Smooth muscle cell (in vitro differentiated cells): Measurements from ENCODE around the gene DCC. TPM values are rescaled to one million over a fixed set of nuclear protein-coding genes. Genes with fewer than 3 reads are reported as not detected.

Source experiments
- DNase-seq: peaks from one replicate; lab custom pipeline; 2025; ENCODE audit not compliant: unreplicated experiment; lab: John Stamatoyannopoulos, UW
- H2AFZ ChIP-seq: fragments of 200-600 bp; sonication (generic); 2 replicates; pipeline ENCODE4 v1.6.0; 2016; ENCODE audit warnings: antibody characterized with exemption, low read depth, mild to moderate bottlenecking
- H3F3A ChIP-seq: fragments of 200-600 bp; sonication (generic); 2 replicates; pipeline ENCODE4 v1.6.0; 2017; ENCODE audit warnings: antibody characterized with exemption, low read depth
- H3K27ac ChIP-seq: fragments of 200-600 bp; sonication (generic); 2 replicates; pipeline ENCODE4 v1.5.1; 2016; ENCODE audit warnings: low read depth, mild to moderate bottlenecking
- H3K27me3 ChIP-seq: fragments of 200-600 bp; sonication (generic); 2 replicates; pipeline ENCODE4 v1.6.1; 2016; ENCODE audit warnings: low read depth, mild to moderate bottlenecking
- H3K36me3 ChIP-seq: fragments of 200-600 bp; sonication (generic); 2 replicates; pipeline ENCODE4 v1.5.1; 2016; ENCODE audit warnings: low read depth
- H3K4me1 ChIP-seq: fragments of 200-600 bp; sonication (generic); 2 replicates; pipeline ENCODE4 v1.5.1; 2016; ENCODE audit warnings: low read depth
- H3K4me2 ChIP-seq: fragments of 200-600 bp; sonication (generic); 2 replicates; pipeline ENCODE4 v1.6.0; 2016; ENCODE audit warnings: mild to moderate bottlenecking
- H3K4me3 ChIP-seq: fragments of 200-600 bp; sonication (generic); 2 replicates; pipeline ENCODE4 v1.5.1; 2016; ENCODE audit warnings: mild to moderate bottlenecking
- H3K79me2 ChIP-seq: fragments of 200-600 bp; sonication (generic); 2 replicates; pipeline ENCODE4 v1.6.0; 2016; ENCODE audit warnings: low read depth, mild to moderate bottlenecking
- H3K9ac ChIP-seq: fragments of 200-600 bp; sonication (generic); 2 replicates; pipeline ENCODE4 v1.6.0; 2016; ENCODE audit warnings: low read depth
- H3K9me3 ChIP-seq: fragments of 200-600 bp; sonication (generic); replicated peaks from 2 replicates; pipeline ENCODE4 v1.5.1; 2016; ENCODE audit warnings: low read depth
- H4K20me1 ChIP-seq: fragments of 200-600 bp; sonication (generic); 2 replicates; pipeline ENCODE4 v1.6.0; 2016; ENCODE audit warnings: low read depth
- WGBS: methylation state at CpG from one replicate; pipeline ENCODE4 v1.1.7; 2016; ENCODE audit warnings: low lambda C conversion rate; 5-methylcytosine and 5-hydroxymethylcytosine counted together
- polyA plus RNA-seq: library from polyadenylated mRNA; unstranded; fragments of >200 nt; fragmentation: Nextera tagmentation; extraction: Ambion mirVana; gene quantifications from 2 replicates; pipeline ENCODE4 v1.2.1, GENCODE V29; 2016
- total RNA-seq: library from RNA; depleted of rRNA; stranded (reverse); fragments of >200 nt; gene quantifications from 2 replicates; pipeline ENCODE4 v1.2.3, GENCODE V29; 2014
- TF ChIP-seq, protein P1 (sequence below): fragments of 200-600 bp; sonication (generic); IDR thresholded peaks from 2 replicates; pipeline ENCODE4 v1.5.1; 2017; ENCODE audit warnings: borderline replicate concordance, mild to moderate bottlenecking, antibody characterized with exemption; ENCODE audit not compliant: insufficient read depth, poor library complexity, severe bottlenecking

Gene DCC
- total and polyA plus RNA-seq, 2 experiments from 2014 or later = not detected

DNA sequence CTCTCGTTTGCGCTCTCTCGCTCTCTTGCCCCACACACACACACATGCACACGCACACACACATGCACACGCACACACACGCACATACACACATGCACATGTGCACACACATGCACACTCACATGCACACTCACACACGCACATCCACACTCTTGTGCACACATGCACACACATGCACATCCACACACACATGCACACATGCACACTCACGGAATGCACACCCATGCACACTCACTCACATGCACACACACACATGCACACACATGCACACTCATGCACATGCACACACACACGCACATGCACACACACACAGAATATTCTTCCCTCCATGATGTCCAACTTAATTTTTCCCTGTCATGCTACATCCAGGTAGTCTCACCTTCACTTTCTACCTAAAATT, 360.1 kb downstream of the DCC start:
- TF ChIP-seq, protein P1, sequence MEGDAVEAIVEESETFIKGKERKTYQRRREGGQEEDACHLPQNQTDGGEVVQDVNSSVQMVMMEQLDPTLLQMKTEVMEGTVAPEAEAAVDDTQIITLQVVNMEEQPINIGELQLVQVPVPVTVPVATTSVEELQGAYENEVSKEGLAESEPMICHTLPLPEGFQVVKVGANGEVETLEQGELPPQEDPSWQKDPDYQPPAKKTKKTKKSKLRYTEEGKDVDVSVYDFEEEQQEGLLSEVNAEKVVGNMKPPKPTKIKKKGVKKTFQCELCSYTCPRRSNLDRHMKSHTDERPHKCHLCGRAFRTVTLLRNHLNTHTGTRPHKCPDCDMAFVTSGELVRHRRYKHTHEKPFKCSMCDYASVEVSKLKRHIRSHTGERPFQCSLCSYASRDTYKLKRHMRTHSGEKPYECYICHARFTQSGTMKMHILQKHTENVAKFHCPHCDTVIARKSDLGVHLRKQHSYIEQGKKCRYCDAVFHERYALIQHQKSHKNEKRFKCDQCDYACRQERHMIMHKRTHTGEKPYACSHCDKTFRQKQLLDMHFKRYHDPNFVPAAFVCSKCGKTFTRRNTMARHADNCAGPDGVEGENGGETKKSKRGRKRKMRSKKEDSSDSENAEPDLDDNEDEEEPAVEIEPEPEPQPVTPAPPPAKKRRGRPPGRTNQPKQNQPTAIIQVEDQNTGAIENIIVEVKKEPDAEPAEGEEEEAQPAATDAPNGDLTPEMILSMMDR = no peak
- no peaks in the 10 kb centered on the region for H3F3A ChIP-seq
- no peak overlapping the region for H3K4me3 ChIP-seq
- H3K4me1 ChIP-seq = no peaks in the 10 kb centered on the region
- H4K20me1 ChIP-seq = no peaks in the 10 kb centered on the region
- H3K4me2 ChIP-seq = no peak overlapping the region
- no peaks in the 10 kb centered on the region for H3K79me2 ChIP-seq
- H3K9me3 ChIP-seq = no peaks in the 10 kb centered on the region
- H2AFZ ChIP-seq = no peak overlapping the region
- no peak overlapping the region for H3K9ac ChIP-seq
- WGBS = 81% methylated on average over 9 of the region's 9 CpGs
- H3K27me3 ChIP-seq = no peaks in the 10 kb centered on the region
- H3K27ac ChIP-seq = no peak overlapping the region
- DNase-seq = no peak
- H3K36me3 ChIP-seq = no peaks in the 10 kb centered on the region

DNA sequence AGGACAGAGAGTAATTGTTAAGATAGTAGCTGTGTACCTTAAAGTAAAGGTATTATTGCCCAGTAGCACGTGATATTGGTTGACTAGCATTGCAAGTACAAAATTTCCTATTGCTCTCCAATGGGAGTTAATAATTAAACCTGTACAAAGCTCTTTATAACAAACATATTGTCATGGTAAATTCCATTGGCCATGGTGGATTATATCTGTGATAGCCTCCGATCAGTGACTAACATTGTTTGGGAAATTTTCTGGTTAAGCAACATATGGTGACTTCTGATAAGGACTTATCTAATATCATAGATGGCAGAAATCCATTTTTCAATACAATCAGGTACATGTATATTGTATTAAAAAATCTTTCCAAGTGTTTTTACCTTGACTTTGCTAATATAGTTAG, 360.8 kb downstream of the DCC start:
- Histone ChIP-seq H2AFZ (no peak overlapping the region), H3K4me1 (no peaks in the 10 kb centered on the region), H3K4me2 (no peak overlapping the region), H3K79me2 (no peaks in the 10 kb centered on the region), H3K36me3 (no peaks in the 10 kb centered on the region), H3K27me3 (no peaks in the 10 kb centered on the region), H3K9me3 (no peaks in the 10 kb centered on the region), H3K4me3 (no peak overlapping the region), H3F3A (no peaks in the 10 kb centered on the region), H3K9ac (no peak overlapping the region), H3K27ac (no peak overlapping the region), H4K20me1 (no peaks in the 10 kb centered on the region)
- 93% methylated on average over 2 of the region's 2 CpGs for WGBS
- TF ChIP-seq, protein P1 = no peak
- DNase-seq = no peak

DNA sequence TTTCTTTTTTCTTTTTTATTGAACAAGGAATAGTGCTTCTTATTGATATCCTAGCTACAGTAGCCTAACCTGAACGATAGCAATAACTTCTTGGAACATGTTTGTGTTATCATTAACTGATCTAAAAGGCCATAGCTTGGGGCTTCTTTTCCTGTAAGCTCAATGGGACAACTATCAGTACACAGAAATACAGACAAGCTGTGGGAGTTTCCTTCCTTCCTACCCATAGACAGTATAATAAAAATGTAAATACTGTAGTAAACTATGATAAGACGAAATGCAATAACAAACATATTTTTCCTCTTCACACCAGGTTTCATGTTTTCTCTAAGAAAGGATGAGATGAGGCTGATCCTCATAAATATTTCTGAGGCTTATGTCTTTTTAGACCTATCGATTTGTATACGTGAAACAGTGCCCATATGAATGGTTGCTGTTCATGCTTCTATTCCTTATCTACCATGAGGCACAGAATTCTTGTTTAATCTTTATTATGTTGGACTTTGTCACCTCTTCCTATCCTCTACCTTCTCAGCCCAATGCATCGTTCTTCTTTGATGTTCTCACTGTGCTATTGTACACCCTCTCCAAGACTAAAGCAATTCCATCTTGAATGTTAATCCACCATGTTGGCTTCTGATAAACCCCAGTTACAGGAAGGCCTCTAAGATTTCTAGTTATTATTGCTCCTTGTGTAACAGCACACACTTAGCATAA, 361.4 kb downstream of the DCC start:
- Histone ChIP-seq H3K4me3 (no peak overlapping the region), H3K27me3 (no peaks in the 10 kb centered on the region), H3K9me3 (no peaks in the 10 kb centered on the region), H3K79me2 (no peaks in the 10 kb centered on the region), H3F3A (no peaks in the 10 kb centered on the region), H3K4me1 (no peaks in the 10 kb centered on the region), H3K36me3 (no peaks in the 10 kb centered on the region), H3K4me2 (no peak overlapping the region), H2AFZ (no peak overlapping the region), H3K27ac (no peak overlapping the region), H3K9ac (no peak overlapping the region), H4K20me1 (no peaks in the 10 kb centered on the region)
- 83% methylated on average over 5 of the region's 5 CpGs for WGBS
- no peak for DNase-seq
- TF ChIP-seq, protein P1 = no peak

DNA sequence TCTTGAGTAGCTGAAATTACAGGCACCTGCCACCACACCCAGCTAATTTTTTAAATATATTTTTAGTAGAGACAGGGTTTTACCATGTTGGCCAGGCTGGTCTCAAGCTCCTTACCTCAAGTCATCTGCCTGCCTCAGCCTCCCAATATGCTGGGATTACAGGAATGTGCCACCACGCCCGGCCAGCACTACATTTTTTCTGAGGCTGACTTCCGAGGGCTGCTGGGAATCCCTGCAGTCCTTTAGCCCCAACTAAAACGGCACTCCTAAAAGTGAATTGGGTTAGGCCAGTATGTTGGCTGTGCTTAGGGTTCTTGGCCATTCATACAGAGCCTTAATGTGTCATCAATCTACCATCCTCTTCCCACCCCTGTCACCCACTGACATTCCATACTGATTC, 375.4 kb downstream of the DCC start:
- WGBS = 71% methylated on average over 4 of the region's 4 CpGs
- H3K27me3 ChIP-seq = peaks cover 11% of the 10 kb centered on the region
- no peak for DNase-seq
- no peaks in the 10 kb centered on the region for H3K4me1 ChIP-seq
- no peaks in the 10 kb centered on the region for H3K9me3 ChIP-seq
- TF ChIP-seq, protein P1 = no peak
- H3K36me3 ChIP-seq = no peaks in the 10 kb centered on the region
- no peaks in the 10 kb centered on the region for H3K79me2 ChIP-seq
- H3F3A ChIP-seq = no peaks in the 10 kb centered on the region
- no peak overlapping the region for H3K27ac ChIP-seq
- H3K9ac ChIP-seq = no peak overlapping the region
- H2AFZ ChIP-seq = no peak overlapping the region
- peak overlapping the region; percentile 3 for H3K4me2 ChIP-seq
- H3K4me3 ChIP-seq = no peak overlapping the region
- H4K20me1 ChIP-seq = no peaks in the 10 kb centered on the region
